ENCODE measurements around the gene RNLS.
"Not testable (repeated sequence)": the region's sequence is repeated elsewhere in the genome, so short reads cannot be mapped to it uniquely, and the experiment has no call there.

RNLS gene

DNA sequence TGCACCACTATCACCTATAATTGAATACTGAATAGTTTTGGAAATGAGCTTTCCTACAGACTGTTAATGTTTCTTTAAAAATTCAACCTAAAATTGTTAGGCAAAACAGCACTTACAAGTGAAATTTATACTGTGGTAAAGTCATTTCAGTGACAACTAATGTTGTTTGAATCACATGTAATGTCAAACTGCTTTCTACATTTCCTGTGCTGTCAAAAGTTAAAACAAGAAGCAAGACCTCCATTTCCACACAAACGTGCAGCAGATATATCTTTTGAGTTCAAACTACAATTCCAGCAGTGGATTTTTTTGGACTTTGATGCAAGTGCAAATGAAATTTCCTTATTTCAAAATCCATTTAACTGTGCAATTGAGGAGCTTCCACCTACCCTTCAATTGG, 199.8 kb downstream of the RNLS start:
- DNase-seq: no peak

- no peak for DNase-seq
Measured at GRCh38 chr10:88382699-88383098, 200.4 kb downstream of the RNLS start.

- DNase-seq: peak; percentile 76
Measured at GRCh38 chr10:88379575-88379974, 203.5 kb downstream of the RNLS start.

DNA sequence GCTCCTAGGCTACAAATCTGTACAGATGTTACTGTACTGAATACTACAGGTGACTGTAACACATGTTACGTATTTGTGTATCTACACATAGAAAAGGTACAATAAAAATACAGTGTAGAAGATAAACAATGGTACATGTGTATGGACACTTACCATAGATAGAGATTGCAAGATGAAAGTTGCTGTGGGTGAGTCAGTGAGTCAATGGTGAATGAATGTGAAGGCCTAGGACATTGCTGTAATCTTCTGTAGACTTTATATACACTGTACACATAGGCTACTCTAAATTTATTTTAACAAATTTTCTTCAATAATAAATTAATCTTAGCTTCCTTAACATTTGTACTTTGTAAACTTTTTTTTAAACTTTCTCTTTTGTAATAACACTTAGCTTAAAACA, 205.6 kb downstream of the RNLS start:
- DNase-seq: no peak

- DNase-seq: no peak
Measured at GRCh38 chr10:88374392-88375175, 208.5 kb downstream of the RNLS start.

GRCh38 chr10:88372881-88373592, 210.1 kb downstream of the RNLS start:
- DNase-seq: no peak

- no peak for DNase-seq
Measured at GRCh38 chr10:88372051-88372715, 210.9 kb downstream of the RNLS start.

- no peak for DNase-seq
Measured at GRCh38 chr10:88370713-88371112, 212.4 kb downstream of the RNLS start.

- DNase-seq: no peak
Measured at GRCh38 chr10:88366772-88367171, 216.3 kb downstream of the RNLS start.

DNA sequence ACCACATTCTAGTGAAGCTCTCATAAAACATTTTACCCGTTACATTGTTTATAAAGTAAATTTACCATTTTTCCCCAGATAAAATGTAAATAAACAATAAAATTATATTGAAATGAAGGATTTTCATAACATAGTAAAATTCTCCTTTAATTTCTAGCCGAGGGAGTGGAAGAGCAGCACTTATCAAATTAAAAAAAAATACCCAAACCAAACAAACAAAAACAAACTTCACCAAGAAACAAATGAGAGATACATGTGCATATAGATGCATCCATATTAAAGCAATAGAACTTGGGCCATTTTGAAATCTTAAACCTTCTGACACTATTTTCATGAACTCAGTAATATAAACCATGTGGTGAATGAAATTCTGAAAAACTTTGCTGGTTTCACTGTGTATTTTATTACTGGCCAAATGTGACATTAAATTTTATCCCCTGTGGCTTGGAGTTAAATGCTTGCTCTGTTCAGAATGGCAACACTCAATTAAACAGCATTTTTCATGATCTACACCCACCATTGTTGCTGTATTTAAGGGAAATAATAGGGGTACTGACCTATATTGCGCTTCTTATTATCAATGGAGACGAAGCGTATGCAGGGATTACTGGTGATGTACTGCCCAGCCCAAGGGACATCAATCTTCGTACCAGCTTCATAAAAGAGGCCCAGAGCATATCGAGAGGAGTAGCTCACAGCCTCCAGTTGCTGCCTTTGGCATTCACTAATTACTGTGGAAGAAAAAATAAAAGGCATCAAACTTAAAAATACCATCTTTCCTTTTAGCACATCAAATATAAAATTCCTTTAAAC, 220.9 kb downstream of the RNLS start:
- DNase-seq: no peak

DNA sequence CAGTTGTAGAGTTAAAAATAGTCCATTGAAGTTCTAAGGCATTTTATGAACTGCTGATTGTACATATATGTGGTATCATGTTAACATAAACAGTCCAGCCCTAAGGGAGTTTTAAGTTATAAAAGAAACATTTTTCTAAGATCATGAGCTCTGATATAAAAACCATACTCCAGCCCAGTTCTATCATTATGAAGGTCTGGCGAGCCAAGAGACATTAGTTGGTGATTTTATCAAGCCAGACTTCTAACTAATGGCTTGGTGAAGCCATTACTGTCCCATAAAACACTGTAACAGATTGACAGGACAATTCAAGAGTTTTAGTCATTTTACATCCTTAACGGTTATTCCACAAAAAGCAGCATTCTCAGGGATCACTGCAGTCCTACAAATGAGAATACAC, 221.6 kb downstream of the RNLS start:
- DNase-seq: no peak

GRCh38 chr10:88355750-88356149, 227.4 kb downstream of the RNLS start:
- not testable (repeated sequence) for DNase-seq

GRCh38 chr10:88347597-88348304, 235.4 kb downstream of the RNLS start:
- no peak for DNase-seq

DNA sequence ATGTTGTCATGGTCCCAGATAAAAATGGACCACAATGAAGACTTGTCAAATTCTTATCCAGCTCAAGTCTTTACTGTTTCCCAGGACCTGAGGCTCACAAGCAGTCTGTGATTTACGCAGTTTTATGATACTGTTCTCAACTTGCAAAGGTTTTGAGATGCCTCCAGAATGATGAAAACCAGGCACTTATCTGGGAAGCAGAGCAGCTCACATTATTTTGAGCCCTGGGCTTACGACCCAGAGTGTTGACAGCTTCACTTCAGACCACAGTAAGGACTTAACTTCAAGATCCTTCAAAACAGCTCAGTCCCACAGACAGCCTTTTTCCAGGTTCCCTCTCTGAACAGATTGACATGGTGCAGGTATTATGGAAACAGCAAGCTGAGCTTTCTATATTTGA, 236.1 kb downstream of the RNLS start:
- DNase-seq: peak; percentile 28

GRCh38 chr10:88346144-88346977, 236.8 kb downstream of the RNLS start:
- DNase-seq: no peak

GRCh38 chr10:88343761-88344484, 239.2 kb downstream of the RNLS start:
- no peak for DNase-seq

GRCh38 chr10:88342733-88343310, 240.3 kb downstream of the RNLS start:
- DNase-seq: no peak

- DNase-seq: no peak
Measured at GRCh38 chr10:88337134-88337533, 246.0 kb downstream of the RNLS start.

GRCh38 chr10:88336334-88336733, 246.8 kb downstream of the RNLS start:
- DNase-seq: no peak

- no peak for DNase-seq
Measured at GRCh38 chr10:88333248-88333630, 249.9 kb downstream of the RNLS start.
